Liver (tissue), 3 donors: ENCODE results near the gene EXOC4.

ENCODE experiments used
- CTCF ChIP-seq: fragments of 150-350 bp; IDR thresholded peaks from 2 replicates; pipeline ENCODE4 v1.5.1; 2017; ENCODE audit warnings: improper control_type of control experiment, low read depth, low read length; ENCODE audit not compliant: missing input control
- EGR1 ChIP-seq, 2 donors: IDR thresholded peaks; 2 replicates each; pipeline ENCODE4 v1.6.1; 2016 to 2018; ENCODE audit warnings: antibody characterized with exemption in 2 of 2, low read depth in 2 of 2
- GABPA ChIP-seq, 2 donors: IDR thresholded peaks in 1 of 2; conservative IDR thresholded peaks in 1 of 2; 2 replicates each; pipeline ENCODE4 v1.6.1; 2016; ENCODE audit warnings: antibody characterized with exemption in 2 of 2, mild to moderate bottlenecking in 1 of 2, moderate library complexity in 1 of 2
- HNF4G ChIP-seq: IDR thresholded peaks from 2 replicates; pipeline ENCODE4 v1.6.1; 2016; ENCODE audit warnings: antibody characterized with exemption
- JUND ChIP-seq, 2 donors: IDR thresholded peaks; 2 replicates each; pipeline ENCODE4 v1.6.1; 2016; ENCODE audit warnings: antibody characterized with exemption in 2 of 2
- MAX ChIP-seq: IDR thresholded peaks from 2 replicates; pipeline ENCODE4 v1.6.1; 2016; ENCODE audit warnings: antibody characterized with exemption
- RAD21 ChIP-seq, 2 donors: IDR thresholded peaks; 2 replicates each; pipeline ENCODE4 v1.6.1; 2016; ENCODE audit warnings: antibody characterized with exemption in 2 of 2, mild to moderate bottlenecking in 2 of 2
- REST ChIP-seq: IDR thresholded peaks from 2 replicates; pipeline ENCODE4 v1.6.1; 2016; ENCODE audit warnings: antibody characterized with exemption, mild to moderate bottlenecking
- TAF1 ChIP-seq: conservative IDR thresholded peaks from 2 replicates; pipeline ENCODE4 v1.6.1; 2016; ENCODE audit warnings: antibody characterized with exemption, mild to moderate bottlenecking
- YY1 ChIP-seq: IDR thresholded peaks from 2 replicates; pipeline ENCODE4 v1.6.1; 2016; ENCODE audit warnings: antibody characterized with exemption, mild to moderate bottlenecking
- ZBTB33 ChIP-seq: IDR thresholded peaks from 2 replicates; pipeline ENCODE4 v1.6.1; 2016; ENCODE audit warnings: antibody characterized with exemption
- donor health status: healthy.
- donor health status: healthy.

- no peak for TF ChIP-seq RAD21 (IDR thresholded peaks at IDR 0.05)
- no peak for TF ChIP-seq CTCF
- TF ChIP-seq REST: no peak
- TF ChIP-seq EGR1 (IDR thresholded peaks at IDR 0.05; ENCODE audit: low read depth in 2 of 2): no peak
- no peak for TF ChIP-seq YY1
- TF ChIP-seq HNF4G: no peak
- TF ChIP-seq TAF1: no peak
- no peak for TF ChIP-seq GABPA (IDR thresholded peaks at IDR 0.05 in 1 of 2, conservative IDR thresholded peaks at IDR 0.05 in 1 of 2)
- no peak for TF ChIP-seq MAX
- no peak for TF ChIP-seq JUND (IDR thresholded peaks at IDR 0.05)
- TF ChIP-seq ZBTB33: no peak
These were observed 420.0 kb downstream of the EXOC4 start for GRCh38 chr7:133672866-133673265.
